IgD-negative memory B cell (primary cell): ENCODE data around the gene FUT8. TPM values are rescaled to one million over a fixed set of nuclear protein-coding genes. Genes with fewer than 3 reads are reported as not detected.

ENCODE experiments used
- H3K27ac Mint-ChIP-seq, 3 donors: one replicate each; pipeline ENCODE4 v1.8.0; 2020 to 2022; ENCODE audit warnings: mild to moderate bottlenecking in 3 of 3, mixed read lengths in 3 of 3, moderate library complexity in 1 of 3
- H3K27me3 Mint-ChIP-seq: one replicate; pipeline ENCODE4 v1.8.0; 2021; ENCODE audit warnings: mixed read lengths
- H3K36me3 Mint-ChIP-seq: one replicate; pipeline ENCODE4 v1.8.0; 2020; ENCODE audit warnings: mild to moderate bottlenecking, mixed read lengths
- H3K4me1 Mint-ChIP-seq, 3 donors: one replicate each; pipeline ENCODE4 v1.8.0; 2020 to 2022; ENCODE audit warnings: mixed read lengths in 3 of 3, mild to moderate bottlenecking in 1 of 3
- H3K4me3 Mint-ChIP-seq, 4 donors: one replicate each; pipeline ENCODE4 v1.8.0; 2020 to 2022; ENCODE audit warnings: mild to moderate bottlenecking in 4 of 4, mixed read lengths in 4 of 4, moderate library complexity in 3 of 4
- H3K9me3 Mint-ChIP-seq, 3 donors: one replicate each; pipeline ENCODE4 v1.8.0; 2020 to 2021; ENCODE audit warnings: mixed read lengths in 3 of 3, mild to moderate bottlenecking in 1 of 3
- polyA plus RNA-seq: library from polyadenylated mRNA; unstranded; fragments of 300-500 nt; fragmentation: Illumina TruSeq; gene quantifications from one replicate; pipeline ENCODE4 v1.2.3, GENCODE V29; 2021

The FUT8 gene
- polyA plus RNA-seq, 1 donor from 2014 or later, result 14.0 TPM

DNA sequence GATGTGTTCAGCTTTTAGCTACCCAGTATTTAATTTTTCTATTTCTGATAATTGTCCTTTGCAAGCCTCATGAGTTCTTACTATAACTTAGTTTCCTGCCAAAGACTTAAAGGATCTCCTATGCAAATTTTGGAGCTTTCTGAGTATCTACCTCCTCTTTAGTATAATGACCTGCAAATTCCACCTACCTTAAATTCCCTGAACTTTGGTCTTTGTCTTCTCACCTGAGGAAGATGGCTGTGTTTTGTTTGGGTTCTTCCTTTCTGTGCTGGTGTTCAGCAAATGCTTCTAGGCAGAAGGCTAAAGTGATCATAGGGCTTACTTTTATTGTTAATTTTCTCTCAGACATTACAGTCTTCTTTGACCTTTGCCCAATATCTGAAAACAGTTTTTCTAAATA, 142.8 kb downstream of the FUT8 start:
- H3K9me3 Mint-ChIP-seq, result no peaks in the 10 kb centered on the region
- H3K27ac Mint-ChIP-seq, result no peak overlapping the region
- peaks cover 15 to 20% (median 16%) of the 10 kb centered on the region in 3 donors for H3K4me1 Mint-ChIP-seq
- peaks cover 1% of the 10 kb centered on the region for H3K36me3 Mint-ChIP-seq
- H3K27me3 Mint-ChIP-seq, result no peaks in the 10 kb centered on the region
- H3K4me3 Mint-ChIP-seq, result no peak overlapping the region

DNA sequence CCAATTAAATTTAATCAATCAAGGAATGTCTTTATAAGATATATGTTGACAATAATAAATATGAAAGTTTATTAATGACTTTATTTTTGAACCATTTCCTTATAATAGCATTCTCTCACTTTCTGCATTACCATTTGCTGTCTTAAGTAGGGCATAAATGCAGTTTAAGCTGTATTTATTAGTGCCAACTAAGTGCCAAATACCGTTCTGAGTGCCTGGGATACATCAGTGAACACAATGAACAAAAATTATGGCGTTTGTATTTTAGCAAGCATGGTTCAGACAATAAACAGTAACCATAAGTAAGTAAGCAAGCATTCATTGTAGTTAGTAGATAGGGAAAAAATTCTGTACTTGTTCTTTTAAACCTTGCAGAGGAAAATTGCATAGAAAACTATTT, 145.8 kb downstream of the FUT8 start:
- Mint-ChIP-seq H3K4me3 (no peak overlapping the region), H3K27ac (no peak overlapping the region), H3K27me3 (no peaks in the 10 kb centered on the region), H3K4me1 (peaks cover 14 to 21% (median 16%) of the 10 kb centered on the region in 3 donors), H3K36me3 (peaks cover 5% of the 10 kb centered on the region), H3K9me3 (no peaks in the 10 kb centered on the region)

- no peak overlapping the region for H3K27ac Mint-ChIP-seq
- no peak overlapping the region for H3K4me3 Mint-ChIP-seq
Observed at GRCh38 chr14:65560340-65561027, 148.0 kb downstream of the FUT8 start.

DNA sequence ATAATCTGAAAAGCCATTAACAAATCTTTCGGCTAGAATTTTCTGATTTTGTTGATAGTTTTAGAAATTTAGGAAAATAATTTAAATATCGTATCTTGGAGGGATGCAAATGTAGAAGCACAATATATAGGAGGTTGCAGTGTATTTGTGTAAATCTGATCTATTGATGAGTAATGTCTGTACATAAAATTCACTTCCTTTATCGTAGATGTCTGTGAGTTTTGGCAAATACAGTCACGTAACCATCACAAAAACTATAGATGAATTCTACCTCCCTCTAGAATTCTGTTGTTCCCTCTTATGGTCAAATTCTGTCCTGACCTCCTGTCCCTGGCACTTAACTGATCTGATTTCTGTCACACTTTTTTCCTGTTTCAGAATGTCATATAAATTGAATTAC, 151.8 kb downstream of the FUT8 start:
- no peak overlapping the region for H3K27ac Mint-ChIP-seq
- H3K4me3 Mint-ChIP-seq, result no peak overlapping the region
- H3K4me1 Mint-ChIP-seq, result peaks cover 34 to 48% (median 39%) of the 10 kb centered on the region in 3 donors
- H3K36me3 Mint-ChIP-seq, result peaks cover 14% of the 10 kb centered on the region
- no peaks in the 10 kb centered on the region for H3K27me3 Mint-ChIP-seq
- peaks cover 0 to 10% (median 5%) of the 10 kb centered on the region in 3 donors for H3K9me3 Mint-ChIP-seq

More at GRCh38 chr14:65560340-65561027, 148.0 kb downstream of the FUT8 start:
- Mint-ChIP-seq H3K36me3 (peaks cover 10% of the 10 kb centered on the region), H3K9me3 (peaks cover 0 to 10% (median 2%) of the 10 kb centered on the region in 3 donors), H3K4me1 (peaks cover 20 to 33% (median 21%) of the 10 kb centered on the region in 3 donors), H3K27me3 (no peaks in the 10 kb centered on the region)

GRCh38 chr14:65565948-65566347, 153.4 kb downstream of the FUT8 start:
- Mint-ChIP-seq H3K36me3 (peaks cover 20% of the 10 kb centered on the region), H3K9me3 (peaks cover 0 to 10% (median 5%) of the 10 kb centered on the region in 3 donors), H3K4me3 (peak overlapping the region in 1 of 4 donors; percentile 32), H3K27ac (peak overlapping the region in 1 of 3 donors; percentile 4), H3K4me1 (peaks cover 29 to 47% (median 34%) of the 10 kb centered on the region in 3 donors), H3K27me3 (no peaks in the 10 kb centered on the region)

- Mint-ChIP-seq H3K9me3 (peaks cover 0 to 10% (median 5%) of the 10 kb centered on the region in 3 donors), H3K36me3 (peaks cover 21% of the 10 kb centered on the region), H3K27me3 (no peaks in the 10 kb centered on the region), H3K27ac (peak overlapping the region in 1 of 3 donors; percentile 33), H3K4me3 (peak overlapping the region in 2 of 4 donors; percentile 23 to 86), H3K4me1 (peaks cover 31 to 49% (median 36%) of the 10 kb centered on the region in 3 donors)
Observed at GRCh38 chr14:65566820-65567522, 154.4 kb downstream of the FUT8 start.

GRCh38 chr14:65574611-65575010, 162.1 kb downstream of the FUT8 start:
- H3K9me3 Mint-ChIP-seq, result peaks cover 0 to 2% (median 0%) of the 10 kb centered on the region in 3 donors
- H3K27ac Mint-ChIP-seq, result no peak overlapping the region
- H3K27me3 Mint-ChIP-seq, result no peaks in the 10 kb centered on the region
- no peak overlapping the region for H3K4me3 Mint-ChIP-seq
- peaks cover 22% of the 10 kb centered on the region for H3K36me3 Mint-ChIP-seq
- peaks cover 18 to 32% (median 27%) of the 10 kb centered on the region in 3 donors for H3K4me1 Mint-ChIP-seq

- H3K9me3 Mint-ChIP-seq, result peaks cover 0 to 2% (median 0%) of the 10 kb centered on the region in 3 donors
- peak overlapping the region in 1 of 4 donors; percentile 52 for H3K4me3 Mint-ChIP-seq
- H3K27ac Mint-ChIP-seq, result no peak overlapping the region
- peaks cover 21% of the 10 kb centered on the region for H3K36me3 Mint-ChIP-seq
- peaks cover 16 to 30% (median 25%) of the 10 kb centered on the region in 3 donors for H3K4me1 Mint-ChIP-seq
- H3K27me3 Mint-ChIP-seq, result no peaks in the 10 kb centered on the region
Observed at GRCh38 chr14:65575389-65575788, 162.9 kb downstream of the FUT8 start.

GRCh38 chr14:65580973-65581372, 168.4 kb downstream of the FUT8 start:
- Mint-ChIP-seq H3K27ac (no peak overlapping the region), H3K36me3 (peaks cover 6% of the 10 kb centered on the region), H3K27me3 (no peaks in the 10 kb centered on the region), H3K4me3 (no peak overlapping the region), H3K9me3 (peaks cover 0 to under 1% (median 0%) of the 10 kb centered on the region in 3 donors), H3K4me1 (peaks cover 9 to 21% (median 16%) of the 10 kb centered on the region in 3 donors)

DNA sequence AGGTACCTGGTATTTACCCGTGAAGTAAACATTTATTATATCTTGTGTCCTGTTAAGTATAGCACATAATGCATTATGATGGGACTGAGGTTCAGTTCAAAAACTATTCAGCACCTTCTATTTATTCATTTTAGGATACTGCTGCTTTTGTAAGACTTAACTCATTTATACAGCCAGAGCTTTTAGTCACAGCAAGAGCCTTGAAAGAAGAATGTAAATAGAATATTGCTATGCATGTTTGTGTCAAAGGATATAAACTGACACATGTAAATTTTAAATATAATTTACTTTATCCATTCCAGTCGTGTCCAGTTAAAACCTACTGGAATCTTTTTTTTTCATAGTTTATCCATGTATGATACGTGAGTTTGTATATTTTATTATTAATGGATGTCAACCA, 168.8 kb downstream of the FUT8 start:
- Mint-ChIP-seq H3K36me3 (peaks cover 2% of the 10 kb centered on the region), H3K4me1 (peaks cover 8 to 18% (median 16%) of the 10 kb centered on the region in 3 donors), H3K27ac (no peak overlapping the region), H3K9me3 (no peaks in the 10 kb centered on the region), H3K27me3 (no peaks in the 10 kb centered on the region), H3K4me3 (no peak overlapping the region)

- peaks cover 1% of the 10 kb centered on the region for H3K36me3 Mint-ChIP-seq
- H3K27me3 Mint-ChIP-seq, result no peaks in the 10 kb centered on the region
- H3K4me1 Mint-ChIP-seq, result peaks cover 7 to 18% (median 16%) of the 10 kb centered on the region in 3 donors
- H3K9me3 Mint-ChIP-seq, result no peaks in the 10 kb centered on the region
- no peak overlapping the region for H3K4me3 Mint-ChIP-seq
- H3K27ac Mint-ChIP-seq, result no peak overlapping the region
Observed at GRCh38 chr14:65581799-65582198, 169.3 kb downstream of the FUT8 start.

DNA sequence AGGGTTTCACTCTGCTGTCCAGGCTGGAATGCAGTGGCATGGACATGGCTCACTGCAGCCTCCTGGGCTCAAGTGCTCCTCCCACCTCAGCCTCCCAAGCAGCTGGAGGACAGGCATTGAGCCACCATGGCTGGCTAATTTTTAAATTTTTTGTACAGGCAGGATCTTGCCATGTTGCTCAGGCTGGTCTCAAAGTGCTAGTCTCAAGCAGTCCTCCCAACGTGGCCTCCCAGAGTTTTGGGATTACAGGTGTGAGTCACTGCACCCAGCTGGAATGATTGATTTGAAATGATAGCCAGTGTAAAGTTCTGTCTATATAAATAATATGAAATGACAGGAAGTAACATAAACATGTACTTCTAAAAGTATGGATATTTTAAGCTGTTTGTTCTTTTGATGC, 172.7 kb downstream of the FUT8 start:
- H3K4me1 Mint-ChIP-seq, result peaks cover 8 to 30% (median 17%) of the 10 kb centered on the region in 3 donors
- H3K27me3 Mint-ChIP-seq, result no peaks in the 10 kb centered on the region
- no peaks in the 10 kb centered on the region for H3K9me3 Mint-ChIP-seq
- H3K36me3 Mint-ChIP-seq, result peaks cover 7% of the 10 kb centered on the region
- H3K4me3 Mint-ChIP-seq, result no peak overlapping the region
- no peak overlapping the region for H3K27ac Mint-ChIP-seq

DNA sequence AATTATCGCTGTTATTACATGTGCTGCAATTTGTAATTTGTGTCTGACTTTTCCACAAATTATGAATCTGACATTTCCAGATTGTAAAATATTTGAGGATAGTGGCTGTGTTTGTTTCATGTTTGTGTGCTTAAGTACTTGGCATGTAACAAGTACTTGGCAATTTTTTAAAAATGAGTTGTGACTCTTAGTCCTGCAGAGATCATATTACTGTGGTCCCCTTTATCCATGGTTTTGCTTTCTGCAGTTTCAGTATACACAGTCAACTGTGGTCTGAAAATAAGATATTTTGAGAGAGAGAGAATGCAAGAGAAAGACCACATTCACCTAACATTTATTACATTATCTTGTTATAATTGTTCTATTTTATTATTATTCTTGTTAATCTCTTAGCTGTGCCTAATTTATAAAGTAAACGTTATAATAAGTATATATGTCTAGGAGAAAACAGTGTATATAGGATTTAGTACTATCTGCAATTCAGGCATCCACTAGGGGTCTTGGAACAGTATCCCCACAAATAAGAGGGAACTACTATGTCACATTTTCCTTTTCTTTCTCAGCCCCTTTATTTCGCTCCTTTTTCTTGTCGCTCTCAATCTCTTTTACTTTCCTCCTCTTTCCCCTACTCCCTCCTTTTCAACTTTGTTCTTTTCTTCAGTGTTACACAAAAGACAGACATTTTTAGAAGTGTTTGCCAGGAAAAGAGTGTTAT, 176.1 kb downstream of the FUT8 start:
- peaks cover 9% of the 10 kb centered on the region for H3K36me3 Mint-ChIP-seq
- no peaks in the 10 kb centered on the region for H3K9me3 Mint-ChIP-seq
- H3K4me1 Mint-ChIP-seq, result peaks cover 2 to 23% (median 13%) of the 10 kb centered on the region in 3 donors
- no peak overlapping the region for H3K4me3 Mint-ChIP-seq
- peak overlapping the region in 2 of 3 donors; percentile 56 to 78 for H3K27ac Mint-ChIP-seq
- no peaks in the 10 kb centered on the region for H3K27me3 Mint-ChIP-seq

GRCh38 chr14:65594153-65594881, 181.8 kb downstream of the FUT8 start:
- Mint-ChIP-seq H3K27me3 (no peaks in the 10 kb centered on the region), H3K9me3 (no peaks in the 10 kb centered on the region), H3K4me1 (peaks cover 2 to 5% (median 4%) of the 10 kb centered on the region in 3 donors), H3K36me3 (peaks cover 9% of the 10 kb centered on the region), H3K27ac (peak overlapping the region in 1 of 3 donors; percentile 35), H3K4me3 (no peak overlapping the region)
